GM13977 (cell line): ENCODE results near the gene FLT1.

Experiments used
- DNase-seq: peaks from one replicate; pipeline ENCODE4 v3.0.0; 2012; ENCODE audit warnings: low spot score
- CTCF ChIP-seq: IDR thresholded peaks from 2 replicates; pipeline ENCODE4 v1.5.1; 2012; ENCODE audit warnings: mild to moderate bottlenecking, control low read depth; ENCODE audit not compliant: insufficient read depth; ENCODE audit errors: extremely low read depth, missing control alignments
- in situ Hi-C: fragments of 300-500 bp; cut with MboI; formaldehyde crosslinking; loops from one replicate; pipeline ENCODE4 v1.12.0; 2022; ENCODE audit warnings: low sequenced_read_pairs, low pct_unique_long_range_greater_than_20kb, mixed read lengths, inconsistent platforms; ENCODE audit not compliant: unreplicated experiment

FLT1 gene

GRCh38 chr13:28421676-28422410, 73.1 kb downstream of the FLT1 start:
- DNase-seq, result no peak
- no peak for TF ChIP-seq CTCF
- in situ Hi-C loops, result no loop called here

- no peak for DNase-seq
- in situ Hi-C loops, result no loop called here
- TF ChIP-seq CTCF, result no peak
Observed at GRCh38 chr13:28420704-28421103, 74.2 kb downstream of the FLT1 start.

GRCh38 chr13:28415994-28416421, 78.9 kb downstream of the FLT1 start:
- in situ Hi-C loops, result no loop called here
- TF ChIP-seq CTCF, result no peak
- no peak for DNase-seq

GRCh38 chr13:28413999-28414398, 80.9 kb downstream of the FLT1 start:
- no peak for DNase-seq
- in situ Hi-C loops, result no loop called here
- TF ChIP-seq CTCF, result no peak

GRCh38 chr13:28412981-28413380, 81.9 kb downstream of the FLT1 start:
- in situ Hi-C loops, result no loop called here
- no peak for DNase-seq
- no peak for TF ChIP-seq CTCF

GRCh38 chr13:28411831-28412353, 83.0 kb downstream of the FLT1 start:
- no peak for TF ChIP-seq CTCF
- no peak for DNase-seq
- in situ Hi-C loops, result no loop called here

- no peak for TF ChIP-seq CTCF
- in situ Hi-C loops, result no loop called here
- DNase-seq, result no peak
Observed at GRCh38 chr13:28410096-28410495, 84.8 kb downstream of the FLT1 start.
